Posterior vena cava (tissue), 2 donors: ENCODE results near the gene ZNF770. TPM values are rescaled to one million over a fixed set of nuclear protein-coding genes. Genes with fewer than 3 reads are reported as not detected.

Source experiments
- total RNA-seq, 2 donors: library from RNA; stranded (reverse); fragmentation: NEBNext Ultra II Directional; extraction: Animal tissue kit (Norgen Biotek cat#: 25700); gene quantifications; one replicate each; pipeline ENCODE4 v1.2.1, GENCODE V29; 2021
- donor health status: DM: yes; HTN: yes; CAD: no.
- donor health status: DM: yes; HTN: yes; CAD: no.

ZNF770 gene
- total RNA-seq, 2 donors from 2014 or later, result 29.7 to 30.7 TPM

Other genes with a start within 250 kb of the ZNF770 start
- not detected for gene GJD2, start 233.3 kb downstream of the ZNF770 start, total RNA-seq
- 10 to 100 TPM; 93.6 to 93.8 TPM for gene ACTC1, start 192.7 kb downstream of the ZNF770 start, total RNA-seq
- gene AQR, start 18.5 kb downstream of the ZNF770 start, total RNA-seq, result 10 to 100 TPM; 25.9 to 28.0 TPM
- under 1 TPM in 1 of 2 donors, not detected in 1; 0.48 TPM for gene NANOGP8, start 97.0 kb upstream of the ZNF770 start, total RNA-seq